RPMI7951 (cell line): ENCODE results near the gene RARA. TPM values are rescaled to one million over a fixed set of nuclear protein-coding genes. Genes with fewer than 3 reads are reported as not detected.
"Not testable (repeated sequence)": the region's sequence is repeated elsewhere in the genome, so short reads cannot be mapped to it uniquely, and the experiment has no call there.

Source experiments
- DNase-seq: peaks from one replicate; pipeline ENCODE4 v3.0.0-alpha.2; 2012; ENCODE audit warnings: low read depth
- total RNA-seq: library from RNA; depleted of rRNA; stranded (reverse); fragments of >200 nt; shearing (Covaris generic); gene quantifications from 2 replicates; pipeline ENCODE4 v1.2.3, GENCODE V29; 2014

Gene RARA
- total RNA-seq, 1 experiment from 2014 or later: 10.2 TPM

DNA sequence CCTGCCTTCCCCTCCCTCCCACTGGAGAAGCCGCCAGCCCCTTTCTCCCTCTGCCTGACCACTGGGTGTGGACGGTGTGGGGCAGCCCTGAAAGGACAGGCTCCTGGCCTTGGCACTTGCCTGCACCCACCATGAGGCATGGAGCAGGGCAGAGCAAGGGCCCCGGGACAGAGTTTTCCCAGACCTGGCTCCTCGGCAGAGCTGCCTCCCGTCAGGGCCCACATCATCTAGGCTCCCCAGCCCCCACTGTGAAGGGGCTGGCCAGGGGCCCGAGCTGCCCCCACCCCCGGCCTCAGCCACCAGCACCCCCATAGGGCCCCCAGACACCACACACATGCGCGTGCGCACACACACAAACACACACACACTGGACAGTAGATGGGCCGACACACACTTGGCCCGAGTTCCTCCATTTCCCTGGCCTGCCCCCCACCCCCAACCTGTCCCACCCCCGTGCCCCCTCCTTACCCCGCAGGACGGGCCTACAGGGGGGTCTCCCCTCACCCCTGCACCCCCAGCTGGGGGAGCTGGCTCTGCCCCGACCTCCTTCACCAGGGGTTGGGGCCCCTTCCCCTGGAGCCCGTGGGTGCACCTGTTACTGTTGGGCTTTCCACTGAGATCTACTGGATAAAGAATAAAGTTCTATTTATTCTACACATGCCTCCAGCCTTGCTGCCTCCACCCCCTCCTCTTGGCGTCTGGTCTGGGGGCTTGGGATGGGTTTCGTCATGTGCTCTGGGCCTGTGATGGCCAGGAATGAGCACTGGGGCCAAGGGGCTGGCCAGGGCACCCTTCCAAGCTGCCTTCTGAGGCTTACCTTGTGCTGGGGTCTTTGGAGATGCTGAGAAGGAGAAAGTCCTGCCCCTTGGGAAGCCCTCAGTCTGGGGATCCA lies 48.3 kb downstream of the RARA start:
- DNase-seq: no peak

DNA sequence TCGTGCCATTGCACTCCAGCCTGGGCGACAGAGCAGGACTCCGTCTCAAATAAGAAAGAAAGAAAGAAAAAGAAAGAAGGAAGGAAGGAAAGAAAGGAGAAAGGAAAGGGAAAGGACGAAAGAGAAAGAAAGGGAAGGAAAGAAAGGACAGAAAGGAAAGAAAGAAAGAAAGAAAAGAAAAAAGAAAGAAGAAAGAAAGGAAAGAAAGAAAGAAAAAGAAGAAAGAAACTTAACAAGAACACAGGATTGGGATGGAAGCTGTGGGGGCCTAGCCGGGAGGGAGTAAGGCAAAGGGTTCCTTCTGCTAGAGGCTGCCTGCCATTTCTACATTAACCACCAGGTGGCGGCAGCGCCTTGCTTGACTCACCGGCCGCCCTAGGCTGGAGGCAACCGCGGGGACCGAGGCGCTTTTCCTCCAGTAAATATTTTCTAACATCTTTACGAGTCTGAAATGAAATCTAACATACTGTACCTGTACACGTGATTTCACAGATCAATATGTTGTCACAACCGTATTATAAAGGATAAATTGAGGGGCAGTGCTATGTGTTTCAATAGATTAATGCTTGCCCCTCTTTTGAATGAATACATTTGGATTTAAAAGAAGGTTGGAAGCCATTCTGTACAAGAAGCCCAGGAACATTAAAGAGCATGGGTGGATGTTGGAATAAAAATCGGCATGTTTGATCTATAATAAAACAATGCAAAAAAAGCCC lies 49.5 kb downstream of the RARA start:
- DNase-seq: peak; percentile 72

DNA sequence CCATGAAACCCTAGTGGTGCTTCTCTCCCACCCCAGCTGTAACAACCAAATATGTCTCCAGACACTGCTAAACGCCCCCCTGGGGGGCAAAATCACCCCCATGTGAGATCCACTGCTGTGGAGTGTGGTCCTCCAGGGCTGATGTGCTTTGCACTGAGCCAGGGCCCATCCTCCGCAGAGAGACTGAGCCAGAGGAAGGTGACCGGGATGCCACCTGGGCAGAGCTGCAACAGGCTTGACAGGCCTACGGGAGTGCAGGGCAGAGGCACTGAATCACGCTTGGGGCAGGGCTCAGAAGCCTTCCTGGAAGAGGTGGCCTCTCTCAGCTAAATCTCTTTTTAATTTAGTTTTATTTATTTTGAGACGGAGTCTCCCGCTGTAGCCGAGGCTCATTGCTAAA lies 51.1 kb downstream of the RARA start:
- no peak for DNase-seq

- no peak for DNase-seq
These were observed 52.3 kb downstream of the RARA start for GRCh38 chr17:40361063-40361924.

DNA sequence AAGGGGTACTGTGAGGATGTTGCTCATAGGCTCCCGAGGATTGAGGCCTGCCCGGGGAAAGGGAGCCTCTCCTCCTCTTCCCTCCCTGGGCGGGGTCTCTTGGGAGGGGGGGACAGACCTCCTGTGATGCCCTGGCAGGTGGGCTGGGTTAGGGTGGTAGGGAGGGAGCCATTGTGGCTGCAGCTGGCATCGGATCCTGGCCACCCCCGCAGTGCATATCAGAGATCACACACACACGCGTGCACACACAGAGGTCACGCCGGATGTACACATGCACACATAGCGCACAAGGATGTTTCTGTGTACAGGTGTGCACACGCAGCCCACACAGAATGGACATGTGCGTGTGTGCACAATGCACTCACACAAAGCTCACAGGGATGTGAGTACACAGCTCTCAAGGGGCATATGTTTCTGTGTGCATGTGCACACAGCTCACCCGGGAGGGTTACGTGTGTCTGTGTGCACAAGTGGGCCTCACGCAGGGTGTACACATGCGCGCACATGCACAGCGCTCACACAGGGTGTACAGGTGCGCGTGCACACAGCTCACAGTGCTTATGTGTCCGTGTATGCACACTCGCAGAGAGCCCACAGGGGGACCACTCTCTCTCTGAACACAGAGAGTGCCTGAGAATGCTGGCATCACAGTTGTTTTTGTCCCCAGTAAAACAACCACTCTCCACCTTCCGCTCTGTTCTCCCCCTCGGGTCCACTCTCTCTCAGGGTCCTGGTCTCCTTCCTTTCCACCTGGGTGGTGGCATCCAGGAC lies 53.1 kb downstream of the RARA start:
- no peak for DNase-seq

GRCh38 chr17:40362696-40363110 lies 53.7 kb downstream of the RARA start:
- peak; percentile 42 for DNase-seq

GRCh38 chr17:40363111-40363827 lies 54.3 kb downstream of the RARA start:
- DNase-seq: no peak

GRCh38 chr17:40364121-40364861 lies 55.3 kb downstream of the RARA start, which contains the start of gene GJD3:
Gene GJD3 (minus strand): TSS chr17:40364737. CDS start chr17:40363815, 922 bp downstream.
- no peak for DNase-seq

DNA sequence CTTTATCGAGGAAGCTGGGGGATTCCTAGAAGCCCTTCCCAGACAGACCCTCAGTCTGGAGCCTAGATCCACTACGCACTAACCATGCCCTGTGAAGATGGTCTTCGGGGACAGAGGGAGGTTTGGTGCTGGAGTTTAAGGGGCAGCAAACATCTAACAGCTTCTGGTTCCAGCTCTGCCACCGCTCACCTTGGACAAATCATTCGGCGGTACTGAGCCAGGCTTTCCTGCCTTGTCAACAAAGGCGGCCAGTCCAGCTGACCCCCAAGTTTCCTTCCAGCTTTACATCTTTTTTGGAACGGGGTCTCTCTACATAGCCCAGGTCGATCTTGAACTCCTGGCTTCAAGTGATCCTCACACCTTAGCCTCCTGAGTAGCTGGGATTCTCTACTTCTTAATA lies 55.9 kb downstream of the RARA start:
- DNase-seq: no peak

- DNase-seq: no peak
These were observed 57.3 kb downstream of the RARA start for GRCh38 chr17:40366076-40366860.

GRCh38 chr17:40366861-40367518 lies 58.0 kb downstream of the RARA start:
- DNase-seq: no peak

GRCh38 chr17:40367728-40368127 lies 58.7 kb downstream of the RARA start:
- not testable (repeated sequence) for DNase-seq

DNA sequence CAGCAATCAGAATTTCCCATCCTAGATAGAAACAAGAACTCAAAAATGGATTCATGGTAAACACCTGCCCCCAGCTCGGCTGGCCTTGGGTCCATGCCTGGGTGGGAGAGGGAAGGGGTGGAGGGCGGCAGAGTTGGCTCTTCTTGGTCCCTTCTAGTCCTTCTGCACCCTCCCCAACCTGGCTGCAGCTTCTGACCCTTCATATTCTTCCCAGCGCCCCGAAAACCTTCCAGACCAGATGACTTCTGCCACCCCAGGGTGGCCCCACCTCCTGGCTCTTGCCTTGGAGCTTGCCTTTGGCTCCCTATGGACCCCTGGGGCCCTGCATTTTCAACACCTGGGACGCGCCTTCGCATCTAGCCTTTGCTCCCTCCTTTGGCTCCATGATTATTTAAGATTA lies 60.9 kb downstream of the RARA start:
- no peak for DNase-seq

- DNase-seq: peak; percentile 32
These were observed 62.4 kb downstream of the RARA start for GRCh38 chr17:40371261-40371929.

DNA sequence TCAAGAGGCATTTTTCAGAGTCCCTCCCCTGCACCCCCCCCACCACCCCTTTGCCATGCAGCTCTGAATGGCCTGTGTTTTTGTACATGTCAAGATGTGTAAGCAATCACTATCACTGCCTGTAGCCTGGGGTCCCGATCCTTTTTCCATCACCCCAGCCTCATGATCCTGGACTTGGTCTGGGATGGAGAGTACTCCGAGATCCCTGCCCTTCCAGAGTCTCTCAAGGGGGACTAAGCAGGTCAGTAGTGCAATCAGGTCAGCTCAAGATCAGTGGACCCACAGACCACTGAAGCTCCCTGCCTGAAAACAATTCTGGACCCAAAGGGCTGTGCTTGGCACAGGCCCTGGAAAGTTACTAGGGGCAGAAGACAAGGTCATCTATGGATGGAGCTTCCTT lies 63.1 kb downstream of the RARA start:
- DNase-seq: no peak

GRCh38 chr17:40372644-40373043 lies 63.7 kb downstream of the RARA start:
- DNase-seq: peak; percentile 10

DNA sequence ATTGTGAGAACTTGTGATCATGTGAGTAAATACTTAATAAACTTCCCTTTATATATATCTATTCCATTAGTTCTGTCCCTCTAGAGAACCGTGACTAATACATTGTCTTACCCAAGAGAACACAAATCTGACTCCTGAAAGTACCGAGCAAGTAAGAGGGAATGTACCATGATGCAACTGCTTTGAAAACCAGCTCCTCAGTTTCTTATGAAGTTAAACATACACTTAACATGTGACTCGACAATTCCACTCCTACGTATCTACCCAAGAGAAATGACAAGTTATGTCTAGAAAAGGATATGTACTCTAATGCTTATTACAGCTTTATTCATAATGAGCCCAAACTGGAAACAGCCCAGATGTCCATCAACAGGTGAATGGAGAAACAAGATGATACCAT lies 64.3 kb downstream of the RARA start:
- DNase-seq: peak; percentile 8

DNA sequence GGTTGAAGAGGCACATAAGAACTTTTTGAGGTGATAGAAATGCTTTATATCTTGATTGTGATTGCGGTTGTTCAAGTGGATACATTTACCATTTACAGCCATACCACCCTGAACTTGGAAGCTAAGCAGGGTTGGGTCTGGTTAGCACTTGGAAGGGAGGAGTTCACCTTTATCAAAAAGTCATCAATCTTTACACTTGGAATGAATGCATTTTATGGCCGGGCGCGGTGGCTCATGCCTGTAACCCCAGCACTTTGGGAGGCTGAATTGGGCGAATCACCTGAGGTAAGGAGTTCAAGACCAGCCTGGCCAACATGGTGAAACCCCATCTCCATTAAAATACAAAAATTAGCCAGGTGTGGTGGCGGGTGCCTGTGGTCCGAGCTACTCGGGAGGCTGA lies 65.0 kb downstream of the RARA start:
- DNase-seq: no peak
